ENCODE results near the gene EFHD2. TPM values are rescaled to one million over a fixed set of nuclear protein-coding genes. Genes with fewer than 3 reads are reported as not detected.
"Not testable (repeated sequence)": the region's sequence is repeated elsewhere in the genome, so short reads cannot be mapped to it uniquely, and the experiment has no call there.

Gene EFHD2
- total RNA-seq, 2 donors from 2014 or later: 56.7 to 78.6 TPM

GRCh38 chr1:15455522-15455921 is 45.8 kb downstream of the EFHD2 start:
- H3K4me1 ChIP-seq: peaks cover 87% of the 10 kb centered on the region
- no peaks in the 10 kb centered on the region for H3K9me3 ChIP-seq
- H3K27ac ChIP-seq: peak overlapping the region; percentile 83 to 87 (median 84)
- no peaks in the 10 kb centered on the region for H3K27me3 ChIP-seq
- DNase-seq: peak; percentile 64 to 85 (median 80)
- H3K4me3 ChIP-seq: no peak overlapping the region
- 56 to 62% methylated on average over 3 to 6 of the region's 6 CpGs for WGBS, 2 donors
- intact Hi-C loops (cut with DNase I): no loop called here
- TF ChIP-seq POLR2A (IDR thresholded peaks at IDR 0.05) (no peak), CTCF (IDR thresholded peaks at IDR 0.05) (no peak)
- peak; percentile 31 for ATAC-seq
- no peaks in the 10 kb centered on the region for H3K36me3 ChIP-seq (replicated peaks in 1 of 2; ENCODE audit: insufficient read depth in 1 of 2, low read depth in 2 of 2)

- intact Hi-C loops (cut with DNase I): no loop called here
- H3K27me3 ChIP-seq: no peaks in the 10 kb centered on the region
- peak within 1 kb of the TSS; percentile 83 to 87 (median 84) for H3K27ac ChIP-seq
- no peaks in the 10 kb centered on the region for H3K36me3 ChIP-seq (replicated peaks in 1 of 2; ENCODE audit: insufficient read depth in 1 of 2, low read depth in 2 of 2)
- WGBS, 2 donors: 33 to 42% methylated on average over 8 of the region's 8 CpGs
- H3K9me3 ChIP-seq: no peaks in the 10 kb centered on the region
- DNase-seq (no peak), ATAC-seq (no peak)
- no peak for TF ChIP-seq POLR2A (IDR thresholded peaks at IDR 0.05)
- no peak for TF ChIP-seq CTCF (IDR thresholded peaks at IDR 0.05)
- no peak within 1 kb of the TSS for H3K4me3 ChIP-seq
- peaks cover 87% of the 10 kb centered on the region for H3K4me1 ChIP-seq
Observed at GRCh38 chr1:15456313-15456954, 46.7 kb downstream of the EFHD2 start, which contains the start of gene CELA2A. Gene CELA2A (plus strand): TSS chr1:15456732. CDS start chr1:15456754, 22 bp downstream.

- ATAC-seq: peak; percentile 61
- TF ChIP-seq POLR2A (IDR thresholded peaks at IDR 0.05): no peak
- H3K4me1 ChIP-seq: peaks cover 81% of the 10 kb centered on the region
- H3K27ac ChIP-seq: peak overlapping the region in 3 of 4 donors; percentile 83 to 87 (median 83)
- no peak overlapping the region for H3K4me3 ChIP-seq
- H3K27me3 ChIP-seq: no peaks in the 10 kb centered on the region
- H3K9me3 ChIP-seq: no peaks in the 10 kb centered on the region
- 31 to 40% methylated on average over 2 of the region's 2 CpGs for WGBS, 2 donors
- intact Hi-C loops (cut with DNase I): no loop called here
- H3K36me3 ChIP-seq (replicated peaks in 1 of 2; ENCODE audit: insufficient read depth in 1 of 2, low read depth in 2 of 2): no peaks in the 10 kb centered on the region
- DNase-seq: peak in 3 of 4 donors; percentile 67
Observed at GRCh38 chr1:15457585-15457984, 47.9 kb downstream of the EFHD2 start.

- peak in 3 of 4 donors; percentile 52 to 65 (median 54) for DNase-seq
- H3K4me3 ChIP-seq; intact Hi-C loops (cut with DNase I); H3K36me3 ChIP-seq (replicated peaks in 1 of 2; ENCODE audit: insufficient read depth in 1 of 2, low read depth in 2 of 2); ATAC-seq; H3K27me3 ChIP-seq; H3K9me3 ChIP-seq: not testable (repeated sequence)
- TF ChIP-seq POLR2A (IDR thresholded peaks at IDR 0.05): peak in 1 of 3 donors; percentile 13
- WGBS, 2 donors: 38 to 44% methylated on average over 2 to 4 of the region's 4 CpGs
- Histone ChIP-seq H3K4me1 (peaks cover 83% of the 10 kb centered on the region), H3K27ac (peak overlapping the region; percentile 45 to 87 (median 75))
Observed at GRCh38 chr1:15458388-15458787, 48.7 kb downstream of the EFHD2 start.

- Histone ChIP-seq H3K27ac (peak overlapping the region; percentile 67 to 87 (median 76)), H3K4me1 (peaks cover 88% of the 10 kb centered on the region), H3K9me3 (no peaks in the 10 kb centered on the region), H3K36me3 (replicated peaks in 1 of 2; ENCODE audit: insufficient read depth in 1 of 2, low read depth in 2 of 2) (no peaks in the 10 kb centered on the region), H3K4me3 (no peak overlapping the region), H3K27me3 (no peaks in the 10 kb centered on the region)
- WGBS, 2 donors: 19 to 32% methylated on average over 10 of the region's 10 CpGs
- intact Hi-C loops (cut with DNase I): no loop called here
- TF ChIP-seq CTCF (IDR thresholded peaks at IDR 0.05) (no peak), POLR2A (IDR thresholded peaks at IDR 0.05) (no peak)
- no peak for ATAC-seq
- peak in 2 of 4 donors; percentile 53 to 57 for DNase-seq
Observed at GRCh38 chr1:15459771-15460707, 50.4 kb downstream of the EFHD2 start.

Data from body of pancreas (tissue), 4 donors.